ENCODE data around the gene CD47.

- TF ChIP-seq CTCF (IDR thresholded peaks at IDR 0.05) (no peak), TCF7L2 (IDR thresholded peaks at IDR 0.05; ENCODE audit: low read depth, low read length) (no peak), SIN3A (IDR thresholded peaks at IDR 0.05; ENCODE audit: borderline replicate concordance, insufficient read depth, low read depth, low read length) (no peak), REST (IDR thresholded peaks at IDR 0.05; ENCODE audit: insufficient read depth in 1 of 2, low read depth in 2 of 2, low read length in 1 of 2) (no peak)
Observed at GRCh38 chr3:108067768-108068167, 23.1 kb downstream of the CD47 start.

Data from Panc1 (cell line).